UCSD-AML1 (cell line): Measurements from ENCODE around the gene SUFU.

ENCODE experiments used
- DNase-seq: peaks from one replicate; lab custom pipeline; 2025; ENCODE audit not compliant: unreplicated experiment; lab: John Stamatoyannopoulos, UW

The SUFU gene

DNA sequence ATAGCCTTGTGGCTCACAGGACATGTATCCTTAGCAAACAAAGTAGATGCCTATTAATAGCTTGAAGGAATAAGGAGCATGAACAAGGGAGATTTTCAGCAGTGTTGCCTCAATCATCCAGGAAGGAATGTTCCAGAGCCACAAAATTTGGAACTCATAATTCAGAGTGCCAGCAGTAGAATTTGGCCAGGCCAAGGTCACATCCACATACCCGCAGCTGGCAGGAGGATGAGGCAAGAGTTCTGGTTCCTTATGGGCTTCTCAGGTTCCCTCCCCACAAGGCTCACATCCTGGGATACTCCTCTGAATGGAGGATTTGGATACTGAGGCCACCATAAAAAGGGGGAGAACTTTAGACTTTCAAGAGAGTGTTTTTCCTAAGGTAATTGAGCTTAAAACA, 45.8 kb downstream of the SUFU start:
- DNase-seq: no peak

- no peak for DNase-seq
These were observed 47.0 kb downstream of the SUFU start for GRCh38 chr10:102550636-102551210.

GRCh38 chr10:102552533-102552932, 48.8 kb downstream of the SUFU start:
- no peak for DNase-seq

- DNase-seq: no peak
These were observed 50.0 kb downstream of the SUFU start for GRCh38 chr10:102553771-102554170.

DNA sequence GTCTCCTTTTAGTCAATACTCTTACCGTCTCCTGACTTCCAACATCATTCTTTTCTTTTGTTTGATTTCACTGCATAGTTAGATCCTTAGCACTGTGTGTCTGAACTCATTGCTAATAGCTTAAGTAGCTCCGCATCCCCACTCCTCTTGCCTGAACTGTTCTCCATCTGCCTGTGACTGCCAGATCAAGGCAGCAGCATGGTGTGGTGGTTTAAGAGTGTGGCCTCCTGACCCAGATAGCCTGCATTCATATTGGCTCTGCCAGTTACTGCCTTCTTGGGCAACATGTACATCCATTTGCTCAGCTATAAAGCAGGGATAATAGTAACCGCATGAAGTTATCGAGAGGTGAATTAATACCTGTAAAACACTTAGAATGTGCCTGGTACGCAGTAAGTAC, 50.8 kb downstream of the SUFU start:
- DNase-seq: no peak

- no peak for DNase-seq
These were observed 52.1 kb downstream of the SUFU start for GRCh38 chr10:102555781-102556328.

GRCh38 chr10:102557569-102557968, 53.8 kb downstream of the SUFU start:
- no peak for DNase-seq

- no peak for DNase-seq
These were observed 56.0 kb downstream of the SUFU start for GRCh38 chr10:102559764-102560163.

DNA sequence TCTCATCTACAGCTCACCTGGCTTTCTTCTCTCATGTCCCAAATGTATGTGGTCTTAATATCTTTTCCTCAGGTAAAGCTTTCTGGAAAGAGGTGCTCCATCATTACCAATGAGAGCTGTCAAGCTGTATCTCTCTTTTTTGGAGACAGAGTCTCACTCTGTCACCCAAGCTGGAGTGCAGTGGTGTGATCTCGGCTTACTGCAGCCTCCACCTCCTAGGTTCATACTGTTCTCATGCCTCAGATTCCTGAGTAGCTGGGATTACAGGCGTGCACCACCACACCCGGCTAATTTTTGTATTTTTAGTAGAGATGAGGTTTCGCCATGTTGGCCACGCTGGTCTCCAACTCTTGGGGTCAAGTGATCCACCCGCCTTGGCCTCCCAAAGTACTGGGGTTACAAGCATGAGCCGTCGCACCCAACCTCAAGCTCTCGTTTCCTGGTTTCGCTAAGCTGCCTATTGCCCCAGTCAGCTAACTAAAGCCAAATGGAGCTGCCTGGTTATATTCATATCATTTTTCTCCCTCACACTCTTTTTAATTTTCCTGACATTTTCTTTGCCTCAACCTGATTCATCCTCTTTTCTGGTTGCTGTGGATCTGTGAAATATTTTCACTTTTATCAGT, 60.5 kb downstream of the SUFU start:
- no peak for DNase-seq

- no peak for DNase-seq
These were observed 62.0 kb downstream of the SUFU start for GRCh38 chr10:102565793-102566192.

DNA sequence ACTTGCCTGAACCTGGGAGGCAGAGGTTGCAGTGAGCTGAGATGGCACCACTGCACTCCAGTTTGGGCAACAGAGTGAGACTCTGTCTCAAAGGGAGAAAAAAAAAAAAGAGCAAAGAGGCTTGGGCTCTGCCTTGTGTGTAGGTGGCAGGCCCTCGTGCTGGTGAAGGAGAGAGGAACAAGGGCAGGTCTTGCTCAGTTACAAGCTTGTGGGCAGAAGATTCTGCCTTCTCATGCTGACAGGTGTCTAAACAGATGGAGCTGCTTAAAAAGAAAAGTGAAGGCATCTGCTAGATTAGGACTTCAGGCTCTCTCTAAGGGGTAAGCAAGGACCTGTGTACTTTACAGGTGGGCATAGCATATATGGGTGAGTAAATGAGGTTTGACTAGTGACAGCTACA, 75.0 kb downstream of the SUFU start:
- DNase-seq: no peak

DNA sequence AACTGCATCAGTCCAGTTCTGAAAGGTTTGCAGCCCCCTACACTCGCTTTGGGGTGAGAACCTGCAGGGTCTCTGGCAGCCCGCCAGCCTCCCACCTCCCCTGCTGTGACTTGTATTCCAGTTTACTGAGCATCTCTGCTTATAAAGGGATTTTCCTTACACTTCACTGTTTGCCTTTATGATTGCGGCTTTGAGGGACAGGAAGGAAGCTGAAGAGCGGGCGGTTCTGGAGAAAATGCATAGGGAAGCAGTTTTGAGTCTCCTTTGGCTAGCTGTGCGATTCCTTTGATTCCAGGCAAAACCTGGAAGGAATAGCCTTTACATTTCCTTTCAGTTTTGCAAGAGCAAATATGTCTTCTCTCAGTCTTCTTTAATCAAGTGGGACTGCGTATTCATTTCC, 75.6 kb downstream of the SUFU start:
- DNase-seq: no peak

DNA sequence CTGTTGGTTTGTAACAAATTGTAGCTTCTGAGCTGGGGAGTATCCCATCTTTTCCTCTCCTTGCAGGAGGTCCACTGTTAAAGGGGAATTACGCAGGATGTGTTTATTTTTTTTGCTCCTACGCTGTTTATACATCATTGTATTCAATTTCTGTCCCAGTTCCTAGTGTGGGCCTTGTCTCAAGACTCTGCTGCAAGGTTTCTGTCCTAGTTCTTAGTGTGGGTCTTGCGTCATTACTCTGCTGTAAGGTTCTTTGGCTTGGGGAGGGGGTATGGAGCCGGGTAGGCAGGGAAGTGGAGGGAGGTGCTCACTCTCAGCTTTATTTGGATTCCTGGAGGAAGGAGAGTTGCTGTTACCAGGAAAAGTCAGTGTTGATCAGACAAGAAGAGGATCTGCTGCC, 76.5 kb downstream of the SUFU start:
- no peak for DNase-seq

DNA sequence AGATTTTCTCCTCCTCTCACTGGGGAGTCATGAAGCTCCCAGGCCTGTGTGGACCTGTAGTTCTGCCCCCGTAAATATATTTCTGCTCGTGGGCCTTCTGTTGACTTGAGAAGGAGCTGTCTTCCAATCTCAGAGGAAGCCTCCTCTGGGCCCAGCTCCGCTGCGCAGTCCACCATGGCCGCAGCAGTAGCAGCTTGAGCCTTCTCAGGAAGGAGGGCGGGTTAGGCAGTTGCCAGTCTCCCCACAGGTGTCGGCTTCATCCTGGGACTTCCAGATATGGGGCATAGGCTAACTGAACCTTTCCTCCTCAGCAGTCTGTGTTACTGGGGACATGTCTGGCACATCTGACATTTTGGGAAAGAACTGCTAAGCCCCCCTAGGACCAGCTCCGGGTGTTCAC, 77.6 kb downstream of the SUFU start:
- no peak for DNase-seq

DNA sequence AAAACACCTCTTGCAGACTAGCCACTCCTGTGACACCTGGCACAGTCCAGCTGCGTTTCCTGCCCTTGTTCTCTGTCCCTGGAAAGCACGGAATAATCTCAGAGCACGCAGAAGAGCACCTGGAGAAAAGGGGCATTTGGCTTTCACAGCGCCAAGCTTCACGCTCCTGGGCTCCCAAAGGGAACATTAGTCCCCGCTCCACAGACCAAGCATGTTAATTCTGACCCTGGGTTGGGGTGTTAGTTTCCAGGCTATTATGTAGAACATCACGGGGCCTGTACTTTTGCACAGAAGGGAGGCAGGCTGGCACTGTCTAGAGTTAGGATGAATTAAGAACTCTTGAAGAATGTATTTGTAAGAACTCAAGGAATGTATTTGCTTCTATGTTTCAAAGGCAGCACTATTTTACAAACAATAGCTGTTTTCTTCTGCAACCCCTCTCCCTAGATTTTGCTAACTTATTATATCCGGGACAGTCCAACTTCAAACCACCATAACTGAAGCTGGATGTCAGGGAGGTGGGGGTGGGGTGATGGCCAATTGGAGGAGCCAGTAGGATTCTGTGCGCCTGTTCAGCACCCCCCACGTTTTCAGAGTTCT, 78.3 kb downstream of the SUFU start:
- no peak for DNase-seq

GRCh38 chr10:102583435-102584417, 80.0 kb downstream of the SUFU start:
- peak; percentile 81 for DNase-seq

DNA sequence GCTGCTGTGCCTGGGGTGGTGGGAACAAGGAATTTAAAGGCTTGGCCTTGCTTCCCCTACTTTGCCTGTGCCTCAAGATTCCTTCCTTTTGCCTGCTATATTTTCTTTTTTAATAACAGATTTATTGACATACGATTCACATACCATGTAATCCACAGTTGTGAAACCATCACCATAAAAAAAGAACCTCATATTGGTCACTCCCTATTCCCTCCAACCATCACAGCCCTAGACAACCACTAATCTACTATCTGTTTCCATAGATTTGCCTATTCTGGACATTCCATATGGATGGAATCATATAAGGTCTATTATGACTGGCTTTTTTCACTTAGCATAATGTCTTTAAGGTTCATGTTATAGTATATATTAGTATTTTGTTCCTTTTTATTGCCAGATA, 81.3 kb downstream of the SUFU start:
- DNase-seq: no peak

- no peak for DNase-seq
These were observed 83.1 kb downstream of the SUFU start for GRCh38 chr10:102586858-102587257.

GRCh38 chr10:102588875-102589274, 85.1 kb downstream of the SUFU start:
- DNase-seq: no peak

DNA sequence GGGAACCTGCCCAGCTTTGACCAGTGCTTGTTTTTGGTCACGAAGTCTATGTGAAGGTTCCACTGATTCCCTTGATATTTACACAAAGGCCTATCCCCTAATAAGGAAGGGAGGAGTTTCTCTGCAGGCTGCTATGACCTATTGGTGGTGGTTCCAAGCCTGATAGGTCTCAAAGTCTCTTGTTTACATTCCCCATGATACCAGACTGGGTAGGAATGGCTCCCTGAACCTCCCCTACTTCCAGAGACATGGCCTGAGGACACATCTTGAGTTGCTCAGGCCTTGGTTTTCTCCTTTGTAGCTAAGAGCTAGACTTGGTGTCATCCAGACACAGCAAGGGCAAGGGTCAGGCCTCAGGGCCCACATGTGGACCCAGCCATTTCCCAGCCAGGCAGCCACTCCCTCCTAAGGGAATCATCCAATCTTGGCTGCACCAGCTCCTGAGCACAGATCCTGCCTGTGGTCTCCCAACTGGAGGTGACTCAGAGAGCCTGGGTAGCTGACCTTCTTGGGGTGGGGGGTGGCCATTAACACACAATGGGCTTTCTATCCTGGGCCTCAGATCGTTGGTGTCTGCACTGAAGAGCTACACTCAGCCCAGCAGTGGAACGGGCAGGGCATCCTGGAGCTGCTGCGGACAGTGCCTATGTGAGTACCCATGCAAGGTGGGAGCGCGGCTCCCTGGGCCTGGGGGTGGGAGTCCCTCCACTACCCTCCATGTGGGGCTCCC, 89.5 kb downstream of the SUFU start:
- peak; percentile 33 for DNase-seq

- DNase-seq: no peak
These were observed 90.0 kb downstream of the SUFU start for GRCh38 chr10:102593804-102594079.
